Endodermal cell (in vitro differentiated cells): ENCODE measurements around the gene DEFB119. TPM values are rescaled to one million over a fixed set of nuclear protein-coding genes. Genes with fewer than 3 reads are reported as not detected.

Experiments used
- DNase-seq: peaks from one replicate; pipeline ENCODE4 v3.0.0-alpha.2; 2017
- H3K27ac ChIP-seq: 2 replicates; pipeline ENCODE4 v1.5.1; 2013; ENCODE audit warnings: mild to moderate bottlenecking, low read depth, low read length, moderate library complexity
- H3K27me3 ChIP-seq: 2 replicates; pipeline ENCODE4 v1.6.1; 2013; ENCODE audit warnings: mild to moderate bottlenecking, low read length, moderate library complexity; ENCODE audit not compliant: insufficient read depth, control insufficient read depth, poor library complexity, severe bottlenecking
- H3K36me3 ChIP-seq: 2 replicates; pipeline ENCODE4 v1.7.0; 2013; ENCODE audit warnings: mild to moderate bottlenecking, low read length, moderate library complexity; ENCODE audit not compliant: control insufficient read depth, insufficient read depth
- H3K4me1 ChIP-seq: one replicate; pipeline ENCODE4 v1.7.0; 2013; ENCODE audit warnings: low read length; ENCODE audit not compliant: control insufficient read depth, insufficient read depth
- H3K4me3 ChIP-seq: 2 replicates; pipeline ENCODE4 v1.5.1; 2013; ENCODE audit warnings: mild to moderate bottlenecking, low read length, moderate library complexity
- H3K9ac ChIP-seq: 2 replicates; pipeline ENCODE4 v1.6.1; 2013; ENCODE audit warnings: mild to moderate bottlenecking, low read length, moderate library complexity; ENCODE audit not compliant: poor library complexity, severe bottlenecking; ENCODE audit errors: extremely low read depth
- H3K9me3 ChIP-seq: 2 replicates; pipeline ENCODE4 v1.6.1; 2013; ENCODE audit warnings: mild to moderate bottlenecking, low read length, moderate library complexity; ENCODE audit not compliant: control insufficient read depth
- H3K27ac Mint-ChIP-seq: 2 replicates; pipeline ENCODE4 v1.8.0; 2020; ENCODE audit warnings: mixed read lengths
- H3K27me3 Mint-ChIP-seq: 2 replicates; pipeline ENCODE4 v1.8.0; 2021; ENCODE audit warnings: mild to moderate bottlenecking, mixed read lengths; ENCODE audit not compliant: insufficient read depth
- H3K36me3 Mint-ChIP-seq: 2 replicates; pipeline ENCODE4 v1.8.0; 2020; ENCODE audit warnings: low read depth, mixed read lengths
- H3K4me1 Mint-ChIP-seq: 2 replicates; pipeline ENCODE4 v1.8.0; 2020; ENCODE audit warnings: mixed read lengths
- H3K4me3 Mint-ChIP-seq: 2 replicates; pipeline ENCODE4 v1.8.0; 2020; ENCODE audit warnings: mild to moderate bottlenecking, moderate library complexity, mixed read lengths
- H3K9me3 Mint-ChIP-seq: 2 replicates; pipeline ENCODE4 v1.8.0; 2020; ENCODE audit warnings: mild to moderate bottlenecking, mixed read lengths
- WGBS, 2 experiments: methylation state at CpG; one replicate each; pipeline versions ENCODE4 v1.1.5 to v1.1.7; 2013; ENCODE audit warnings: missing lambda C conversion rate in 2 of 2, mixed read lengths in 1 of 2; ENCODE audit not compliant: insufficient coverage in 1 of 2, insufficient read length in 1 of 2; 5-methylcytosine and 5-hydroxymethylcytosine counted together
- total RNA-seq, 2 donors: library from RNA; stranded (reverse); fragmentation: NEBNext Ultra II Directional in 1 of 2; extraction: Animal tissue kit (Norgen Biotek cat#: 25700) in 1 of 2; gene quantifications; 2 replicates in 1 of 2; 3 replicates in 1 of 2; pipeline ENCODE4 v1.2.1, GENCODE V29; 2021
- TF ChIP-seq, protein P1 (sequence below): fragments of 200-600 bp; sonication (generic); conservative IDR thresholded peaks from 2 replicates; pipeline ENCODE4 v1.5.0; 2021; ENCODE audit warnings: antibody characterized with exemption, mild to moderate bottlenecking

The DEFB119 gene
- total RNA-seq, 2 donors from 2014 or later, result not detected

DNA sequence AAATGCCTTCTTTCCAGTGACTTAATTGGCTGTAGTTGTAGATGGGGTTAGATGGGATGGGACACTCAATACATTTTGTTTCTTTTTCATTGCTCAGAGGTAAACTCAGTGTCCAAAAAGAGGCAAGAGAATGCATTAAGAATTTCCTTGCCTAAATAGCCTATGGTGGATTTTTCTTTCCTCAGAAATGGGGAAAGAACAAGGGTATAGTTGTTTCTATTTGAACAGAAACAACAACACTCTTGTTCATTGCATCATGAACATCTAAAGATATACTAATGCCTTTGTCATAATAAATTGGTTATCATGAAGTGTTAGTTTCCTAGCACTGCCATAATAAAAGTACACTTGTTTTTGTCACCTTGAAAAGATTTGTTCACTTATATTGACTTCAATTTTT, 35.4 kb upstream of the DEFB119 start:
- H3K27ac ChIP-seq, result no peak overlapping the region
- no peak overlapping the region for H3K4me3 ChIP-seq
- DNase-seq, result no peak
- no peak overlapping the region for H3K9ac ChIP-seq
- H3K36me3 ChIP-seq, result no peaks in the 10 kb centered on the region
- Mint-ChIP-seq H3K4me3 (no peak overlapping the region), H3K27me3 (no peaks in the 10 kb centered on the region), H3K4me1 (no peaks in the 10 kb centered on the region), H3K27ac (no peak overlapping the region), H3K36me3 (no peaks in the 10 kb centered on the region), H3K9me3 (peaks cover 71% of the 10 kb centered on the region)
- TF ChIP-seq, protein P1, sequence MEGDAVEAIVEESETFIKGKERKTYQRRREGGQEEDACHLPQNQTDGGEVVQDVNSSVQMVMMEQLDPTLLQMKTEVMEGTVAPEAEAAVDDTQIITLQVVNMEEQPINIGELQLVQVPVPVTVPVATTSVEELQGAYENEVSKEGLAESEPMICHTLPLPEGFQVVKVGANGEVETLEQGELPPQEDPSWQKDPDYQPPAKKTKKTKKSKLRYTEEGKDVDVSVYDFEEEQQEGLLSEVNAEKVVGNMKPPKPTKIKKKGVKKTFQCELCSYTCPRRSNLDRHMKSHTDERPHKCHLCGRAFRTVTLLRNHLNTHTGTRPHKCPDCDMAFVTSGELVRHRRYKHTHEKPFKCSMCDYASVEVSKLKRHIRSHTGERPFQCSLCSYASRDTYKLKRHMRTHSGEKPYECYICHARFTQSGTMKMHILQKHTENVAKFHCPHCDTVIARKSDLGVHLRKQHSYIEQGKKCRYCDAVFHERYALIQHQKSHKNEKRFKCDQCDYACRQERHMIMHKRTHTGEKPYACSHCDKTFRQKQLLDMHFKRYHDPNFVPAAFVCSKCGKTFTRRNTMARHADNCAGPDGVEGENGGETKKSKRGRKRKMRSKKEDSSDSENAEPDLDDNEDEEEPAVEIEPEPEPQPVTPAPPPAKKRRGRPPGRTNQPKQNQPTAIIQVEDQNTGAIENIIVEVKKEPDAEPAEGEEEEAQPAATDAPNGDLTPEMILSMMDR, result no peak
- no peaks in the 10 kb centered on the region for H3K4me1 ChIP-seq
- H3K27me3 ChIP-seq, result no peaks in the 10 kb centered on the region
- peaks cover 45% of the 10 kb centered on the region for H3K9me3 ChIP-seq

DNA sequence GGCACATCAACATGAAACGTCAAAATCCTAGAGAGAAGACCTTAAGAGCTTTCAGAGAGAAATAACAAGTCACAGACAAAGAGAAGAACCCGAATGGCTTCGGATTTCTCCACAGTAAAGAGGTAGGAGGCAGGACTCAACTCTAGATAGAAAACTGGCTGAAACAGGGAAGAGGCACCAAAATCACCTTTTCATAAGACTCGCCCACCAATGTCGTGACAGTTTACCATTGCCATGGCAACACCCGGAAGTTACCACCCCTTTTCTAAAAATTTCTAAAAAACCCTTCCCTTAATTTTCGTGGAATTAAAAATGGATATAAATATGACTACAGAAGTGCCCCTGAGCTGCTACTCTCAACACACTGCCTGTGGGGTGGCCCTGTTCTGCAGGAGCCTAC, 27.9 kb upstream of the DEFB119 start:
- Histone ChIP-seq H3K4me3 (no peak overlapping the region), H3K27me3 (no peaks in the 10 kb centered on the region), H3K4me1 (no peaks in the 10 kb centered on the region), H3K9ac (no peak overlapping the region), H3K9me3 (peaks cover 41% of the 10 kb centered on the region), H3K36me3 (no peaks in the 10 kb centered on the region), H3K27ac (no peak overlapping the region)
- whole genome bisulfite sequencing, 2 experiments, result 38 to 77% methylated on average over 1 to 7 of the region's 7 CpGs
- peaks cover 94% of the 10 kb centered on the region for H3K9me3 Mint-ChIP-seq
- H3K4me1 Mint-ChIP-seq, result no peaks in the 10 kb centered on the region
- H3K36me3 Mint-ChIP-seq, result no peaks in the 10 kb centered on the region
- no peak for DNase-seq
- H3K4me3 Mint-ChIP-seq, result no peak overlapping the region
- TF ChIP-seq, protein P1, result no peak
- no peak overlapping the region for H3K27ac Mint-ChIP-seq
- H3K27me3 Mint-ChIP-seq, result no peaks in the 10 kb centered on the region

DNA sequence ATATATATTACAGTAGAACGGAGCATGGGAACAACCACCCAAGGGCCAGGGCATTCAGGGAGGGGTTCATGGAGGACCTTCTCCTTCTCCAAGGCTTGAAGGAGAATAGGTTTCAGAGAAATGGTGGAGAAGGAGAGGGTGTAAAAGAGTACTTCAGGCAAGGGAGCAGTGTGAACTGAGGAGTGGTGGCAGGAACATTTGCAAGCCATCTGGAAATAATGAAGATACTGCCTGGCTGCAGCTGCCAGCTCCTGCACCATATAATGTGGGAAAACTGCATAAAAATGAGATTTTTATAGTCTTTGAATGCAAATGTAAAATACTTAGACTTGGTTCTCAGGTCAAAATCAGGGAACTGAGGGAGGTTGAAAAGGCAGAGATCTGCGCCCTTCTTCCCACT, 25.3 kb upstream of the DEFB119 start:
- Mint-ChIP-seq H3K36me3 (no peaks in the 10 kb centered on the region), H3K27me3 (no peaks in the 10 kb centered on the region), H3K27ac (no peak overlapping the region), H3K4me3 (no peak overlapping the region), H3K4me1 (no peaks in the 10 kb centered on the region), H3K9me3 (peaks cover 95% of the 10 kb centered on the region)
- H3K4me3 ChIP-seq, result no peak overlapping the region
- H3K4me1 ChIP-seq, result no peaks in the 10 kb centered on the region
- H3K27me3 ChIP-seq, result no peaks in the 10 kb centered on the region
- DNase-seq, result no peak
- H3K9ac ChIP-seq, result no peak overlapping the region
- TF ChIP-seq, protein P1, result no peak
- WGBS, 2 experiments, result 83 to 86% methylated on average over 1 to 2 of the region's 2 CpGs
- no peaks in the 10 kb centered on the region for H3K36me3 ChIP-seq
- no peak overlapping the region for H3K27ac ChIP-seq
- H3K9me3 ChIP-seq, result peaks cover 59% of the 10 kb centered on the region
